Stimulated activated CD4-positive, alpha-beta T cell treated with anti-CD3 and anti-CD28 coated beads, Interleukin-4, amount 100 ng/mL, for 48 hours (primary cell): Measurements from ENCODE around the gene ADGRA3.

ENCODE experiments used
- DNase-seq, 2 donors: peaks; one replicate each; pipeline ENCODE4 v3.0.0-alpha.2; 2020; ENCODE audit warnings: low read depth in 2 of 2

Gene ADGRA3

DNA sequence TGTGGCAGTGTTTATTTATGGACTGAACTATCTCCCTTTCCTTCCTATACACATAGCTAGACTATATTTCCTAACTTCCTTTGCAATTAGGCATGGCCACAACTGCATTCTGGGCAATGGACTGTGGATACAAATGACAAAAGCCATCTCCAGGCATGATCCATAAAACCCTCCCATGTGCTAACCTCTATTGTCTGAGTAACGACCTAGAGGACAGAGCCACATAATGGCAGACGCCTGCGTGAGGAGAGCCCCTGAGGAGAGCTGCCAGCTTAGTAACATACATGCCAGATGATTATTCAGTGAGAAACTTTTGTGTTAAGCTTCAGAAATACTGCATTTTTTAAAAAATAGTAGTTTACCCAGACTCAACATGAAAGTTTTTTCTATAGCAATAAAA lies 142.9 kb downstream of the ADGRA3 start:
- DNase-seq = no peak

DNA sequence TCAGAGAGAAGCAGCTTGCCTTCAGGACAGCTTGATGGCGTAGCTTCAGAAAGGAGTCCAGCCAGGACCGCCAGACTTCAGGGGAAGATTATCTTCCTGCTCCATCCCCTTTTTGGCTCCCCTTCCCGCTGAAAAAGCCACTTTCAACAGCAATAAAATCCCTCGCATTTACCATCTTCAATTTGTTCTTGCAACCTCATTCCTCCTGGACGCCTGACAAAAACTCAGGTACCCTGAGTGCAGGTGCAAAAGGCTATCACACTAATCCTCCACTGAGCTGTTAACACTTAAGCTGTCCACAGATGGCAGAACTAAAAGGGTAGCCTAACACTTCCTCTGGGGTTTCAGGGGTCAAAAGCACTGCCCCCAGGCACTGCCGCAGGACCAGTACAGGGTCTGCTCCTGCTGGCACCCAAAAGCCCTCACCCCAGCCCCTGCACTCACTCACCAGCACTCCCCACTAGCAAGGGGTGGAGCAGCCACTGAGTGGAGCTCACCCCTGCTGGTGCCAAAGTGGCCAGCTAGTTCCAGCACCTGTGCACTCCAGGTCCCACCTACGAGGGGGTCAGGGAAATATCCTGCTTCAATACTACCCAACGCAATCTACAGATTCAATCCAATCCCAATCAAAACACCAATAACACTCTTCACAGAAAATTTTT lies 145.8 kb downstream of the ADGRA3 start:
- no peak for DNase-seq

DNA sequence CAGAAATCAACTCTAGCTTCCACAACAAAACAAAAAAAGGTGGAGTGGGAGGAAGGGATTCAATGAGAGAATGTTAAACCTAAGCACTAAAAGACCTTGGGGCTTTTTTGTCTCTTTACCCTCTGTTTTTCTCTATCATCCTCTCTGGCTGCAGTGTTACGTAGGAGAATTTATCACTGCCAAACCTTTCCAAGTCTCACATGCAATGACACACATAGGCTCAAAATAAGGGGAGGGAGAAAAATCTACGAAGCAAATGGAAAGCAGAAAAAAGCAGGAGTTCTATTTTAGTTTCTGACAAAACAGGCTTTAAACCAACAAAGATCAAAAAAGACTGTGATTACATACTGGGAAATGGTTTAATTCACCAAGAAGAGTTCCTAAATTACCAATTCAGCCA lies 152.1 kb downstream of the ADGRA3 start:
- no peak for DNase-seq

DNA sequence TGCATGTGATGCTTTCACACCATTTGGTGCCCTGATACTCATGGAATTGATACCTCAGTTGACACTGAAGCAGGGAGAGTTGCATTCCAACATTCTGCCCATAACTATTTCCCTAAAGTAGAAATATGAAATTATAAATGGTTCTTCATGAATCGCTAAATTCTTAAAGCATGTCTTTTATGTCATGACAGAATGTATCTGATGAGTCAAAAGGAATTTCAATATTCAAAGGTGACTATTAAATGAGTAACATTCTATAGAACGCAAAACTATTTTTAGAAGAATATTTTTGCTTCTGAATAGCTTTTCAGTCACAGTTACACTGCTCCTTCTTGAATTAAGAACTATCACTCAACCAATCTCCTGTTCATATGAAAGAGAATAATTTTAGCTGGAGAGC lies 152.8 kb downstream of the ADGRA3 start:
- no peak for DNase-seq

DNA sequence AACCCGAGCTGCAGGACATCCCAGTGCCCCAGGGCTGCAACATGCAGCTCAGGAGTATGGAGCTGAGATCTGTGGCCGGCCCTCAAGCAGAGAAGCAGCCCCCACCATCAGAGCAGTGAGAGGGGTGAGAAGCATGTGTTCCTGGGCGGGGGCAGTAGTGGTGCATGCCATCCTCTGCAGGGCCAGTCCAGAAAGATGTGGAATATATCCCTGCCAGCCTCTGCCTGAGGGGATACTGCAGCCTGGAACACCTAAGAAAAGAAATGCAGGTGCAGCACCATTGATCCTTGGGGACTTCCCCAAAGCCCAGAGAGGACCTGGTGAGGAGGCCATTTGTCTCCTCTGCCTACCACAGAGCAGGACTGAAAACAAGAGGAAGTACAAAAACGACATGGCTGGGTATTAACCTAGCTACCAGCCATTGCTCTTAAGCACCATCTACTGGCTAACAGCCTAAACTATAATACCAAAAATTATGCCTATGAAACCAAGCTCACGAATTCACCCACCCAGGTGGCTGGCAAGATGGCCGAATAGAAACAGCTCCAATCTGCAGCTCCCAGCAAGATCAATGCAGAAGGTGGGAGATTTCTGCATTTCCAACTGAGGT lies 158.8 kb downstream of the ADGRA3 start:
- DNase-seq = no peak

DNA sequence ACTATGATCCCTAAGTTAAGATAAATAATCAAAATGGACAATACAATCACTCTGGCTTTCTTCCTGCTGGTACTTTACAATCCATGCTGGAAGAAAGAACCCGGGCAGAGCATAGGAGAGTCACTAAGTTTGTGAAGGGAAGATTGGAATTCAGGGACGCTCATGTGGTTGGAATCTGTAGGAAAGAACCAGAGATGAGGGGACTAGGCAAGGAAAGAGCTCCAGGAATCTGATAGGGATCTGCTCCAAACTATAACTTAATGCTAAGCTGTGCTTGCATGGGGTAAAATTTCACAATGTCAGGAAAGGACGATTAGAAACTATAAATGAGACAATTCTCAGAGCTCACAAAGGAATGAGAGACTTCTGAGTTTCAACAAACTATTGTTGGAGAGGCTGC lies 167.5 kb downstream of the ADGRA3 start:
- no peak for DNase-seq

DNA sequence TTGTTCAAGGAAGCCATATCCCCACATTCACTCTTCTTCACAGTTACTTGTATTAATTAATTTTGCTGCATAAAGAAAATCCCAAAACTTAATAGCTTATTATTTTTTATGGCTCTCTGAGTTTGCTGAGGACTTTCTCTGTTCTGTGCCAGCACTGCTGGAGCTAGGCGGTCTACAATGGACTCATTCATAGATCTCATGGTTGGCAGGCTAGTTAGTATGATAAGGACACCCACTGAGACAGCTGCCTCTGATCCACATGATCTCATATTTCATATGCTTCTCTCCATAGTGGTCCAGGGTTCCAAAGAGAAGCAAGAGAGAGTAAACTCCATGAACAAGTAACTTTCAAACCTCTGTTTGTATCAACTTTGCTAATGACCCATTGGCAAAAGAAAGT lies 170.2 kb downstream of the ADGRA3 start:
- no peak for DNase-seq

DNA sequence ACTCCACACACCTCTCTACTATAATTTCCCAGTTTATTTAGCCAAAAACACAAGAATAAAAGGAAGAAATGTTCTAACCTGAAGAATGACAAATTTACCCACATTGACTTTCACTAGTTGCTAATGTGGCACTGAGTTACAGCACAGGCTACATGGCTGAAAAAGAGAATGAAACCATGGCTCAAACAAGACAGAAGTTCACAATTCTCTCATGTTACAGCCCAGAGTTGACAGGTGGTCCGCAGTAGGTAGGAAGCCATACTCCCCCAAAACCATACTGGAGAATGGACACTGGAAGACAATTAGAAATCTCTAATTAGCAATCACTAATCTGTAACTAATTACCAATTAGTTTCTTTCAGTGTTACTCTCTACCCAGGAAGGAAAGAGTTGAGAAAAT lies 170.8 kb downstream of the ADGRA3 start:
- no peak for DNase-seq

DNA sequence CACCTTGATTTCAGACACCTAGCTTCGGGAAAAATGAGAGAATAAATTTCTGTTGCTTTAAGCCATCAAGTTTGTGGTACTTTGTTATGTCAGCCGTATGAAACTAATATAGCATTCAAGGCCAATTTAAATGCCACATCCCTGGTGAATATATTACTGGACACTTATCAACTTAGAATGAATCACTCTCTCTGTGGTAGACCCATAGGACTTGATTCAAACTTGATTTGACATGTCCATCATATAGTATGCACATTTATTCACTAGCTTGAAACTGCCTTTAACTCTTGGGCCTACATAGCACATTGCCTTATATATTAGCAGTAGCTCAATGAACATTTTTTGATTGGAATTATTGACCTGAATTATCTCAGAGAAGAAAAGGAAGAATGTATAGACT lies 172.3 kb downstream of the ADGRA3 start:
- no peak for DNase-seq

DNA sequence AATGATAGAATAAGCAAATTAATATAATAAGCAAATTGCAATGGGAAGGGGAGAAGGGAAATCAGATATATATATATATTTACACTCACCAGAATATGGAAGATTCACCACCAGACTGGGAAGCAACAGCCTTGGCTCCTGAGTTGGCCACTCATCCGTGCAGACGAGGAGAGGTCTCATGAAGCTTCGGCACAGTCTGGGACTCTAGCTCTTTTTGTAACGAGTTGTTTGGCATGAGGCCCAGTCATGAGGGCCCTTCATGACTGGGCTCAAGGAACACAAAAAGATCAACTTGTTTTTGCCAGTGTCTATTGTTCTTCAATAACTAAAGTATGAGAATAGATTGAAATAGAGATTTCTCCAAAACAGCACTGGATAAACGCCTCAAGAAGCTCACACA lies 176.4 kb downstream of the ADGRA3 start:
- DNase-seq = no peak

DNA sequence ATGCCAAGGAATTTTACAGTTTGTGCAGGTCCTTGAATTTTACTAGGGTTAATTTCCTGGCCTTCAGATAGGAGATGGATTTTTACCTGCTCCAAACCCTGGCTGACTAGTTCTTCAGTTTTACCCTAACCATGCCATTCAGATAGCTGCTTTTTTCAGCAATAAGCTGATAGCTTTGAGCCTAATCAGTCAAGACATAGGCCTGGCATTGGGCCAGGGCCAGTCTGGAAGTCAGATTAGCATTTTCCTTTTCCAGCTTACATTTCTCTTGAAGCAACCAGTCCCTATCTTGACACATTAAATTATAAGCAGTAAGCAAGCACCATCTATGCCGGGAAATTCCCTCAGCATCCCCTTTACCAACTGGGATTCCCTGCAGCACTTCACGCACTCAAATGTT lies 177.1 kb downstream of the ADGRA3 start:
- no peak for DNase-seq
